HepG2 (cell line): ENCODE results near the gene CNNM4. TPM values are rescaled to one million over a fixed set of nuclear protein-coding genes. Genes with fewer than 3 reads are reported as not detected.

ENCODE experiments used
- CERS6 ChIP-seq: sonication (generic); formaldehyde crosslinking; IDR thresholded peaks from 2 replicates; pipeline ENCODE4 v1.5.0; 2020; ENCODE audit warnings: missing genetic modification reagents
- DDIT3 ChIP-seq: sonication (generic); formaldehyde crosslinking; IDR thresholded peaks from 2 replicates; pipeline ENCODE4 v1.4.0; 2020; ENCODE audit warnings: mild to moderate bottlenecking, missing genetic modification reagents
- FOXM1 ChIP-seq: sonication (generic); formaldehyde crosslinking; IDR thresholded peaks from 2 replicates; pipeline ENCODE4 v1.5.0; 2020; ENCODE audit warnings: missing genetic modification reagents
- GTF3A ChIP-seq: sonication (generic); formaldehyde crosslinking; conservative IDR thresholded peaks from 2 replicates; pipeline ENCODE4 v1.4.0; 2020; ENCODE audit warnings: mild to moderate bottlenecking, missing genetic modification reagents
- SAFB2 ChIP-seq: sonication (generic); formaldehyde crosslinking; IDR thresholded peaks from 2 replicates; pipeline ENCODE4 v1.5.1; 2020; ENCODE audit warnings: missing genetic modification reagents, low read depth, mild to moderate bottlenecking, borderline replicate concordance
- SETDB1 ChIP-seq: sonication (generic); formaldehyde crosslinking; IDR thresholded peaks from 2 replicates; pipeline ENCODE4 v1.5.1; 2020; ENCODE audit warnings: missing genetic modification reagents, mild to moderate bottlenecking, borderline replicate concordance
- SP4 ChIP-seq: sonication (generic); formaldehyde crosslinking; IDR thresholded peaks from 2 replicates; pipeline ENCODE4 v1.8.1; 2023; ENCODE audit warnings: mild to moderate bottlenecking, missing genetic modification reagents
- THAP11 ChIP-seq: IDR thresholded peaks from 2 replicates; pipeline ENCODE4 v1.6.1; 2016; ENCODE audit warnings: missing biosample characterization, missing genetic modification reagents
- ZBTB4 ChIP-seq: sonication (generic); formaldehyde crosslinking; IDR thresholded peaks from 2 replicates; pipeline ENCODE4 v1.4.0; 2020; ENCODE audit warnings: missing genetic modification reagents, mild to moderate bottlenecking, borderline replicate concordance
- ZIK1 ChIP-seq: sonication (generic); formaldehyde crosslinking; IDR thresholded peaks from 2 replicates; pipeline ENCODE4 v1.5.0; 2020; ENCODE audit warnings: mild to moderate bottlenecking, low read depth, missing genetic modification reagents, borderline replicate concordance
- ZNF207 ChIP-seq: fragments of 450-650 bp; IDR thresholded peaks from 2 replicates; pipeline ENCODE4 v1.6.1; 2016; ENCODE audit warnings: antibody characterized with exemption, borderline replicate concordance
- ZNF331 ChIP-seq: sonication (generic); formaldehyde crosslinking; IDR thresholded peaks from 2 replicates; pipeline ENCODE4 v1.4.0; 2020; ENCODE audit warnings: missing genetic modification reagents
- ZNF367 ChIP-seq: sonication (generic); formaldehyde crosslinking; IDR thresholded peaks from 2 replicates; pipeline ENCODE4 v1.4.0; 2020; ENCODE audit warnings: missing genetic modification reagents, borderline replicate concordance
- ZNF501 ChIP-seq: sonication (generic); formaldehyde crosslinking; IDR thresholded peaks from 2 replicates; pipeline ENCODE4 v1.5.1; 2020; ENCODE audit warnings: mild to moderate bottlenecking, moderate library complexity, missing genetic modification reagents
- ZNF614 ChIP-seq: IDR thresholded peaks from 2 replicates; pipeline ENCODE4 v1.6.1; 2018; ENCODE audit warnings: missing biosample characterization, missing genetic modification reagents, inconsistent platforms, borderline replicate concordance
- ZNF839 ChIP-seq: sonication (generic); formaldehyde crosslinking; IDR thresholded peaks from 2 replicates; pipeline ENCODE4 v1.4.0; 2020; ENCODE audit warnings: missing genetic modification reagents, mild to moderate bottlenecking, borderline replicate concordance
- polyA plus RNA-seq, 8 experiments: library from polyadenylated mRNA; depleted of rRNA in 3 of 8; stranded (reverse) in 7 of 8; unstranded in 1 of 8; fragments of >200 nt; fragmentation: Illumina TruSeq in 4 of 8; extraction: Trizol in 4 of 8; gene quantifications; 2 replicates each; pipeline versions ENCODE4 v1.2.1 to v1.2.3, GENCODE V29; 2011 to 2016; ENCODE audit warnings: low read depth in 4 of 8, missing spikeins in 1 of 8, mixed read lengths in 1 of 8; ENCODE audit not compliant: insufficient read depth in 1 of 8
- total RNA-seq, 5 experiments: library from RNA; depleted of rRNA; stranded (reverse); fragments of >200 nt; fragmentation: Illumina TruSeq; extraction: Trizol; gene quantifications; 2 replicates each; pipeline ENCODE4 v1.2.3, GENCODE V29; 2016; ENCODE audit warnings: low read depth in 1 of 5
- TF ChIP-seq, protein P1 (sequence below): sonication (generic); formaldehyde crosslinking; IDR thresholded peaks from 2 replicates; pipeline ENCODE4 v1.4.0; 2020; ENCODE audit warnings: missing genetic modification reagents, mild to moderate bottlenecking, borderline replicate concordance
- TF ChIP-seq, protein P2 (sequence below): sonication (generic); formaldehyde crosslinking; IDR thresholded peaks from 2 replicates; pipeline ENCODE4 v1.4.0; 2020; ENCODE audit warnings: missing genetic modification reagents
- TF ChIP-seq, protein P3 (sequence below): sonication (generic); formaldehyde crosslinking; IDR thresholded peaks from 2 replicates; pipeline ENCODE4 v1.8.0; 2022; ENCODE audit warnings: missing genetic modification reagents, low read depth, mild to moderate bottlenecking, borderline replicate concordance
- TF ChIP-seq, protein P4 (sequence below): sonication (generic); formaldehyde crosslinking; conservative IDR thresholded peaks from 2 replicates; pipeline ENCODE4 v1.8.0; 2022; ENCODE audit warnings: low read depth, missing genetic modification reagents

CNNM4 gene
- total and polyA plus RNA-seq, 2 of the 13 experiments (the other 11 are each of a cell fraction or from before 2014, with no cell fraction given) = 5.9 to 8.4 TPM

- TF ChIP-seq GTF3A (no peak), ZNF839 (CRISPR knock-in tag) (no peak), SAFB2 (no peak), ZNF207 (no peak), THAP11 (CRISPR knock-in tag) (peak; percentile 75), ZBTB4 (no peak), ZNF614 (CRISPR knock-in tag) (0 out of 2 replicates have a peak, but pooled peaks have one; percentile 36), ZNF501 (CRISPR knock-in tag) (no peak), SETDB1 (no peak), SP4 (CRISPR knock-in tag) (no peak), ZIK1 (CRISPR knock-in tag) (no peak), CERS6 (CRISPR knock-in tag) (no peak), ZNF331 (CRISPR knock-in tag) (0 out of 2 replicates have a peak, but pooled peaks have one; percentile 36), DDIT3 (CRISPR knock-in tag) (no peak), ZNF367 (CRISPR knock-in tag) (no peak), FOXM1 (no peak)
- TF ChIP-seq, protein P1, sequence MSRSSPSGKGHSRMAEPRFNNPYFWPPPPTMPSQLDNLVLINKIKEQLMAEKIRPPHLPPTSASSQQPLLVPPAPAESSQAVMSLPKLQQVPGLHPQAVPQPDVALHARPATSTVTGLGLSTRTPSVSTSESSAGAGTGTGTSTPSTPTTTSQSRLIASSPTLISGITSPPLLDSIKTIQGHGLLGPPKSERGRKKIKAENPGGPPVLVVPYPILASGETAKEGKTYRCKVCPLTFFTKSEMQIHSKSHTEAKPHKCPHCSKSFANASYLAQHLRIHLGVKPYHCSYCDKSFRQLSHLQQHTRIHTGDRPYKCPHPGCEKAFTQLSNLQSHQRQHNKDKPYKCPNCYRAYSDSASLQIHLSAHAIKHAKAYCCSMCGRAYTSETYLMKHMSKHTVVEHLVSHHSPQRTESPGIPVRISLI (CRISPR knock-in tag) = no peak
- TF ChIP-seq, protein P2, sequence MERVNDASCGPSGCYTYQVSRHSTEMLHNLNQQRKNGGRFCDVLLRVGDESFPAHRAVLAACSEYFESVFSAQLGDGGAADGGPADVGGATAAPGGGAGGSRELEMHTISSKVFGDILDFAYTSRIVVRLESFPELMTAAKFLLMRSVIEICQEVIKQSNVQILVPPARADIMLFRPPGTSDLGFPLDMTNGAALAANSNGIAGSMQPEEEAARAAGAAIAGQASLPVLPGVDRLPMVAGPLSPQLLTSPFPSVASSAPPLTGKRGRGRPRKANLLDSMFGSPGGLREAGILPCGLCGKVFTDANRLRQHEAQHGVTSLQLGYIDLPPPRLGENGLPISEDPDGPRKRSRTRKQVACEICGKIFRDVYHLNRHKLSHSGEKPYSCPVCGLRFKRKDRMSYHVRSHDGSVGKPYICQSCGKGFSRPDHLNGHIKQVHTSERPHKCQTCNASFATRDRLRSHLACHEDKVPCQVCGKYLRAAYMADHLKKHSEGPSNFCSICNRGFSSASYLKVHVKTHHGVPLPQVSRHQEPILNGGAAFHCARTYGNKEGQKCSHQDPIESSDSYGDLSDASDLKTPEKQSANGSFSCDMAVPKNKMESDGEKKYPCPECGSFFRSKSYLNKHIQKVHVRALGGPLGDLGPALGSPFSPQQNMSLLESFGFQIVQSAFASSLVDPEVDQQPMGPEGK (CRISPR knock-in tag) = no peak; the same call in 1 of the 2 replicates
- TF ChIP-seq, protein P3, sequence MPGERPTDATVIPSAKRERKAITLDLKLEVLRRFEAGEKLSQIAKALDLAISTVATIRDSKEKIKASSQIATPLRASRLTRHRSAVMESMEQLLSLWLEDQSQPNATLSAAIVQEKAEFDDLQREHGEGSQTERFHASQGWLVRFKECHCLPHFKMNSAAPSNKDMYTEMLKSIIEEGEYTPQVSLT (CRISPR knock-in tag) = no peak
- TF ChIP-seq, protein P4, sequence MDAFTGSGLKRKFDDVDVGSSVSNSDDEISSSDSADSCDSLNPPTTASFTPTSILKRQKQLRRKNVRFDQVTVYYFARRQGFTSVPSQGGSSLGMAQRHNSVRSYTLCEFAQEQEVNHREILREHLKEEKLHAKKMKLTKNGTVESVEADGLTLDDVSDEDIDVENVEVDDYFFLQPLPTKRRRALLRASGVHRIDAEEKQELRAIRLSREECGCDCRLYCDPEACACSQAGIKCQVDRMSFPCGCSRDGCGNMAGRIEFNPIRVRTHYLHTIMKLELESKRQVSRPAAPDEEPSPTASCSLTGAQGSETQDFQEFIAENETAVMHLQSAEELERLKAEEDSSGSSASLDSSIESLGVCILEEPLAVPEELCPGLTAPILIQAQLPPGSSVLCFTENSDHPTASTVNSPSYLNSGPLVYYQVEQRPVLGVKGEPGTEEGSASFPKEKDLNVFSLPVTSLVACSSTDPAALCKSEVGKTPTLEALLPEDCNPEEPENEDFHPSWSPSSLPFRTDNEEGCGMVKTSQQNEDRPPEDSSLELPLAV = no peak
Observed at GRCh38 chr2:96715658-96716057, 45.0 kb upstream of the CNNM4 start (continued).
